ENCODE data around the gene ZBTB7C. TPM values are rescaled to one million over a fixed set of nuclear protein-coding genes. Genes with fewer than 3 reads are reported as not detected.

Gene ZBTB7C
- polyA plus RNA-seq, 1 of the 3 experiments (the other 2 are of a cell fraction) = 0.05 TPM

DNA sequence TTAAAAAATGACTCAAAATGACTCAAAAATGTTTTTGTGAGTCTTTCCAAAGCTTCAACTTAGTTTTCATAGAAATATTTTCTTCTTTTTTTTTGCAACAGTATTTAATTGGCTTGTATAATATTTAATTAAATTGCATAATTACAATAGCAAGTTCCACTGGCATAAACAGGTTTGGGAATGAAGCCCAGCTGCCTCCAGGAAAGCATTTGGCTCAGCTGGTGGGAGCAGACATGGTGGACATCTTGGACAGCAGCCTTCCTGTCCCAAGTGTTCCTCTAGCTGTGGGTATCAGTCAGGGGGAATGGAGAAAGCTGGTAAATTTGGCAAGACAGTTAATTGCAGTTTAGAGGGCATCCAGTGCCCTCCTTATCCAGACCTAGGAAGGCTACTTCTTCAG lies 213.4 kb downstream of the ZBTB7C start:
- no peak for DNase-seq
- no peak for TF ChIP-seq FOSL2 (IDR thresholded peaks at IDR 0.05; ENCODE audit: borderline replicate concordance, low read depth)
- no peak for TF ChIP-seq EP300 (IDR thresholded peaks at IDR 0.05; ENCODE audit: borderline replicate concordance in 1 of 2, low read depth in 1 of 2, low read length in 1 of 2)
- TF ChIP-seq, protein P1, sequence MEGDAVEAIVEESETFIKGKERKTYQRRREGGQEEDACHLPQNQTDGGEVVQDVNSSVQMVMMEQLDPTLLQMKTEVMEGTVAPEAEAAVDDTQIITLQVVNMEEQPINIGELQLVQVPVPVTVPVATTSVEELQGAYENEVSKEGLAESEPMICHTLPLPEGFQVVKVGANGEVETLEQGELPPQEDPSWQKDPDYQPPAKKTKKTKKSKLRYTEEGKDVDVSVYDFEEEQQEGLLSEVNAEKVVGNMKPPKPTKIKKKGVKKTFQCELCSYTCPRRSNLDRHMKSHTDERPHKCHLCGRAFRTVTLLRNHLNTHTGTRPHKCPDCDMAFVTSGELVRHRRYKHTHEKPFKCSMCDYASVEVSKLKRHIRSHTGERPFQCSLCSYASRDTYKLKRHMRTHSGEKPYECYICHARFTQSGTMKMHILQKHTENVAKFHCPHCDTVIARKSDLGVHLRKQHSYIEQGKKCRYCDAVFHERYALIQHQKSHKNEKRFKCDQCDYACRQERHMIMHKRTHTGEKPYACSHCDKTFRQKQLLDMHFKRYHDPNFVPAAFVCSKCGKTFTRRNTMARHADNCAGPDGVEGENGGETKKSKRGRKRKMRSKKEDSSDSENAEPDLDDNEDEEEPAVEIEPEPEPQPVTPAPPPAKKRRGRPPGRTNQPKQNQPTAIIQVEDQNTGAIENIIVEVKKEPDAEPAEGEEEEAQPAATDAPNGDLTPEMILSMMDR (IDR thresholded peaks at IDR 0.05) = no peak
- no peak for TF ChIP-seq YY1 (IDR thresholded peaks at IDR 0.05; ENCODE audit: low read depth)
- no peak for TF ChIP-seq TEAD4 (IDR thresholded peaks at IDR 0.05; ENCODE audit: borderline replicate concordance, insufficient read depth)
- no peak for TF ChIP-seq RXRA (IDR thresholded peaks at IDR 0.05; ENCODE audit: borderline replicate concordance, low read depth)
- TF ChIP-seq, protein P2, sequence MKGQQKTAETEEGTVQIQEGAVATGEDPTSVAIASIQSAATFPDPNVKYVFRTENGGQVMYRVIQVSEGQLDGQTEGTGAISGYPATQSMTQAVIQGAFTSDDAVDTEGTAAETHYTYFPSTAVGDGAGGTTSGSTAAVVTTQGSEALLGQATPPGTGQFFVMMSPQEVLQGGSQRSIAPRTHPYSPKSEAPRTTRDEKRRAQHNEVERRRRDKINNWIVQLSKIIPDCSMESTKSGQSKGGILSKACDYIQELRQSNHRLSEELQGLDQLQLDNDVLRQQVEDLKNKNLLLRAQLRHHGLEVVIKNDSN (IDR thresholded peaks at IDR 0.05; ENCODE audit: borderline replicate concordance, low read depth) = no peak
- TF ChIP-seq, protein P3, sequence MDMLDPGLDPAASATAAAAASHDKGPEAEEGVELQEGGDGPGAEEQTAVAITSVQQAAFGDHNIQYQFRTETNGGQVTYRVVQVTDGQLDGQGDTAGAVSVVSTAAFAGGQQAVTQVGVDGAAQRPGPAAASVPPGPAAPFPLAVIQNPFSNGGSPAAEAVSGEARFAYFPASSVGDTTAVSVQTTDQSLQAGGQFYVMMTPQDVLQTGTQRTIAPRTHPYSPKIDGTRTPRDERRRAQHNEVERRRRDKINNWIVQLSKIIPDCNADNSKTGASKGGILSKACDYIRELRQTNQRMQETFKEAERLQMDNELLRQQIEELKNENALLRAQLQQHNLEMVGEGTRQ (IDR thresholded peaks at IDR 0.05; ENCODE audit: borderline replicate concordance, low read depth, low read length) = no peak
- no peak for TF ChIP-seq RCOR1 (IDR thresholded peaks at IDR 0.05; ENCODE audit: low read length)
- no peak for TF ChIP-seq TAF1 (IDR thresholded peaks at IDR 0.05; ENCODE audit: borderline replicate concordance, low read depth, low read length)
- no peak for TF ChIP-seq RAD21 (IDR thresholded peaks at IDR 0.05; ENCODE audit: low read length)
- no peak for TF ChIP-seq FOXM1 (IDR thresholded peaks at IDR 0.05; ENCODE audit: low read depth)
- TF ChIP-seq, protein P4, sequence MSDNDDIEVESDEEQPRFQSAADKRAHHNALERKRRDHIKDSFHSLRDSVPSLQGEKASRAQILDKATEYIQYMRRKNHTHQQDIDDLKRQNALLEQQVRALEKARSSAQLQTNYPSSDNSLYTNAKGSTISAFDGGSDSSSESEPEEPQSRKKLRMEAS (IDR thresholded peaks at IDR 0.05; ENCODE audit: low read depth) = no peak
- no peak for TF ChIP-seq TCF12 (IDR thresholded peaks at IDR 0.05)
- TF ChIP-seq EZH2phosphoT487 (IDR thresholded peaks at IDR 0.05; ENCODE audit: borderline replicate concordance, low read depth) = no peak
- TF ChIP-seq MXI1 (IDR thresholded peaks at IDR 0.05; ENCODE audit: low read depth, low read length) = no peak
- TF ChIP-seq, protein P5, sequence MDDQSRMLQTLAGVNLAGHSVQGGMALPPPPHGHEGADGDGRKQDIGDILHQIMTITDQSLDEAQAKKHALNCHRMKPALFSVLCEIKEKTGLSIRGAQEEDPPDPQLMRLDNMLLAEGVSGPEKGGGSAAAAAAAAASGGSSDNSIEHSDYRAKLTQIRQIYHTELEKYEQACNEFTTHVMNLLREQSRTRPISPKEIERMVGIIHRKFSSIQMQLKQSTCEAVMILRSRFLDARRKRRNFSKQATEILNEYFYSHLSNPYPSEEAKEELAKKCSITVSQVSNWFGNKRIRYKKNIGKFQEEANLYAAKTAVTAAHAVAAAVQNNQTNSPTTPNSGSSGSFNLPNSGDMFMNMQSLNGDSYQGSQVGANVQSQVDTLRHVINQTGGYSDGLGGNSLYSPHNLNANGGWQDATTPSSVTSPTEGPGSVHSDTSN (IDR thresholded peaks at IDR 0.05) = no peak
- no peak for TF ChIP-seq SIN3A (IDR thresholded peaks at IDR 0.05; ENCODE audit: borderline replicate concordance, low read depth, low read length)
- no peak for TF ChIP-seq FOXJ3 (CRISPR knock-in tag; IDR thresholded peaks at IDR 0.05)
- Histone ChIP-seq H3K9ac (no peak overlapping the region), H3K4me3 (ENCODE audit: low read depth in 2 of 2, low read length in 1 of 2) (no peak overlapping the region), H4K20me1 (ENCODE audit: insufficient read depth) (no peaks in the 10 kb centered on the region), H3K9me2 (no peaks in the 10 kb centered on the region), H2AFZ (ENCODE audit: low read depth) (no peak overlapping the region), H3K4me1 (ENCODE audit: control insufficient read depth in 1 of 2, insufficient read depth in 2 of 2, low read depth in 1 of 2, low read length in 1 of 2) (peaks cover 0 to 23% of the 10 kb centered on the region in 2 experiments; a peak in 1 of 4 replicates), H3K27ac (ENCODE audit: low read depth in 2 of 2, low read length in 1 of 2) (no peak overlapping the region), H3K9me3 (no peaks in the 10 kb centered on the region), H3F3A (replicated peaks; ENCODE audit: insufficient read depth) (no peaks in the 10 kb centered on the region), H3K79me2 (ENCODE audit: insufficient read depth) (no peaks in the 10 kb centered on the region), H3K4me2 (no peak overlapping the region), H3K36me3 (replicated peaks in 1 of 2; ENCODE audit: control insufficient read depth in 1 of 2, insufficient read depth in 2 of 2, low read length in 1 of 2) (no peaks in the 10 kb centered on the region), H3K27me3 (ENCODE audit: insufficient read depth) (no peaks in the 10 kb centered on the region; the same call in 1 of the 2 replicates)
- CTCF ChIA-PET = interaction anchor here (1.5 kb wide), 1 partner anchor 165 kb away, joined by 8 read pairs; no protein-coding TSS in a partner anchor
- POLR2A ChIA-PET = no interaction called here

All from SK-N-SH (cell line).